OCI-LY3 (cell line): ENCODE measurements around the gene GNAS-AS1.

Experiments used
- EZH2phosphoT487 ChIP-seq: fragments of 200-600 bp; shearing (Covaris generic); IDR thresholded peaks from 2 replicates; pipeline ENCODE4 v1.6.1; 2018; ENCODE audit warnings: antibody characterized with exemption, mixed run types, low read depth
- TF ChIP-seq, protein P1 (sequence below): fragments of 200-600, 300-600 bp; sonication (generic); IDR thresholded peaks from 2 replicates; pipeline ENCODE4 v1.5.1; 2014; ENCODE audit warnings: antibody characterized with exemption, low read length, low read depth

GRCh38 chr20:58852543-58853271 is 2.0 kb upstream of the GNAS-AS1 start, which contains the start of gene GNAS:
- TF ChIP-seq, protein P1, sequence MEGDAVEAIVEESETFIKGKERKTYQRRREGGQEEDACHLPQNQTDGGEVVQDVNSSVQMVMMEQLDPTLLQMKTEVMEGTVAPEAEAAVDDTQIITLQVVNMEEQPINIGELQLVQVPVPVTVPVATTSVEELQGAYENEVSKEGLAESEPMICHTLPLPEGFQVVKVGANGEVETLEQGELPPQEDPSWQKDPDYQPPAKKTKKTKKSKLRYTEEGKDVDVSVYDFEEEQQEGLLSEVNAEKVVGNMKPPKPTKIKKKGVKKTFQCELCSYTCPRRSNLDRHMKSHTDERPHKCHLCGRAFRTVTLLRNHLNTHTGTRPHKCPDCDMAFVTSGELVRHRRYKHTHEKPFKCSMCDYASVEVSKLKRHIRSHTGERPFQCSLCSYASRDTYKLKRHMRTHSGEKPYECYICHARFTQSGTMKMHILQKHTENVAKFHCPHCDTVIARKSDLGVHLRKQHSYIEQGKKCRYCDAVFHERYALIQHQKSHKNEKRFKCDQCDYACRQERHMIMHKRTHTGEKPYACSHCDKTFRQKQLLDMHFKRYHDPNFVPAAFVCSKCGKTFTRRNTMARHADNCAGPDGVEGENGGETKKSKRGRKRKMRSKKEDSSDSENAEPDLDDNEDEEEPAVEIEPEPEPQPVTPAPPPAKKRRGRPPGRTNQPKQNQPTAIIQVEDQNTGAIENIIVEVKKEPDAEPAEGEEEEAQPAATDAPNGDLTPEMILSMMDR, result no peak
- no peak for TF ChIP-seq EZH2phosphoT487
